HG03521 (cell line): ENCODE data around the gene NUDT11.
"Not testable (repeated sequence)": the region's sequence is repeated elsewhere in the genome, so short reads cannot be mapped to it uniquely, and the experiment has no call there.

Source experiments
- ATAC-seq: cut with Tn5 transposase; IDR thresholded peaks from one replicate; pipeline ENCODE4 v1.9.1; 2021; ENCODE audit warnings: mild to moderate bottlenecking, moderate library complexity; ENCODE audit not compliant: unreplicated experiment

NUDT11 gene

GRCh38 chrX:51496501-51497291, at the start of gene NUDT11:
TSS of gene NUDT11 (minus strand) at chrX:51496592. CDS start at chrX:51496444, 148 bp downstream.
- ATAC-seq, result no peak

DNA sequence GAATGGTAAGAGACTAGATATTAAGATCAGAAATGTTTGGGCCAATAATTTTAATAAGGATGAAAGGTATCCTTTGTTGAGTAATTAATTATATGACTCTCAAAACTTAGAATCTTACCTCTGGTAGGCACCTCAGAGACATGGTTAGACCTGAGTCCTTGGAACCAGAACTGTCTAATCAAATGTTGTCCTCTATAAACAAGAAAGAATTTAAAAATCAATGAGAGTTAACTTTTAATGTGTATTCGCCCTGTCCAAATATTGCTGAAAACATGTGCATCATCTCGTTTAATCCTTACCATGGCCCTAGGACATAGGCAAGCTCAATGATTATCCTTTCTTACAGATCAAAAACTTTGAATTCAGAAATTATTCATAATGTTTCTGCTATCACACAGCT, 24.0 kb upstream of the NUDT11 start:
- no peak for ATAC-seq

DNA sequence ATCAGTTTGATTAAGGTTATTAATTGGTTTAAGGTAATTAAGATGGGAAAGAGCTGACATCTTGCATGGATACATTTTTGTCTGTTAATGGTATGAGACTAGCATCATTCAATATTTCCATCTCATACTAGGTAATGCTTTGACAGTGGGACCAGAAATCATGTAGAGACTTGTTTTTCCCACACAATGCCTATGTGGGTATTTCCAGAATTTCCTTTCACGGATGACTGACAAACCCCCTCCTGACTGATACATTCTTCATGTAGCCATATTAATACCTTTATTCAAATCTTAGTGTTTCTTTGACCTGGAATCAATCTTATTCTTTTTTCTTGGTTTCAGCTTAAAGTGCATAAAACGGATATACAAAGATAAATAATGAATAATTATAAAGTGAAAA, 22.7 kb upstream of the NUDT11 start:
- ATAC-seq, result not testable (repeated sequence)

GRCh38 chrX:51507551-51507950, 11.2 kb upstream of the NUDT11 start:
- ATAC-seq, result no peak

DNA sequence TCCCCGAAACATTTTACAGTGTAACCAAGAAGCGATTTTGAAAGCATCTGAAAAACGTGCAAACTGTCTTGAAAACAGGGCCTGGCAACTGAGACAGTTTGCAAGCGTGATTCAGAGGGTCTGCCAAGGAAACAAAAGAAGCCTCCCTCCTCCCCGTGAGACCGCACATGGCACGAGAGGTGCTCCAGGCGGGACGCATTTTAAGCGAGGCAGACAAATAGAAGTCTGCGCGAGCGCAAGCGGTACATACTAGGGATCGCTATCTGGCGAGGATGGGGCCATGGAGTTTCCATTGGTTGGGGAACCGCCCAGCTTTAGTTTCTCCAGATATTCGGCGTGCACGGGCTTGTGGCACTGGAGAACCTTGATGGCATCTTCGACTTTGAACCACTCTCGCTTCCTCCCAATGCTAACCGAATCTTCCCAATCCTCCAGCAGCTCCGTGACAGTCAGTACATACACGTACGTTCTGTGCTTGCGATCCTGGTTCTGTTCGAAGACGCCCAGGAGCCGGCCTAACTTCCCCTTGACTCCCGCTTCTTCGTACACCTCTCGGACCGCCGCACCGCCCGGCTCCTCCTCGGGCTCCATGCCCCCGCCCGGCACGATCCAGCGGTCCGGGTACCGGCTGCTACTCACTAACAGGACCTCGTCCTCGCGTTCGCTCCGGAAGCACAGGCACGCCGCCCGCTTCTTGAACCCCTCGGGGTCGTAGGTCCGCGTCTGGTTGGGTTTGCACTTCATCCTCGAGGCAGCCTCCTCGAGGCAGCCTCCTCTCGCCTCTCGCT, 497 bp downstream of the NUDT11 start:
- not testable (repeated sequence) for ATAC-seq

DNA sequence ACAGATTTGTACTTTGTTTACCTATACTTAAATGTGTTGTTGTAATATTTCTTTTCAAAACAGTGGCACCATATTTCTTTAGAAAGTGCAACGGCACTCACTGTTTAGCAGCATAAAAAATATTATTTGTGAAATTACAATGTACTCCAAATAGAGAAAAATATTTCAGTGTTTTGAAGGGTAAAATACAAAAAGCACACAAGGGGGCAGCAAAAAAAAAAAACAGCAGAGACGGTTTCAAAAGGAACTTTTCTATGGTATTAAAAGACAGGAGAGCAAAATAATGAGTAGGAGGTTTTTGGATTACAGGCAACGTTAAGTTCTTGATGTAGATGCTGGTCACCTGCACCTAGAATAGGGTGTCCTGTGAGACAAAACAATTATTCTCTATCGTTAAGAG, 2.0 kb downstream of the NUDT11 start:
- ATAC-seq, result no peak

- no peak for ATAC-seq
Measured at GRCh38 chrX:51487960-51488267, 8.5 kb downstream of the NUDT11 start.

GRCh38 chrX:51484616-51485015, 11.8 kb downstream of the NUDT11 start:
- no peak for ATAC-seq

DNA sequence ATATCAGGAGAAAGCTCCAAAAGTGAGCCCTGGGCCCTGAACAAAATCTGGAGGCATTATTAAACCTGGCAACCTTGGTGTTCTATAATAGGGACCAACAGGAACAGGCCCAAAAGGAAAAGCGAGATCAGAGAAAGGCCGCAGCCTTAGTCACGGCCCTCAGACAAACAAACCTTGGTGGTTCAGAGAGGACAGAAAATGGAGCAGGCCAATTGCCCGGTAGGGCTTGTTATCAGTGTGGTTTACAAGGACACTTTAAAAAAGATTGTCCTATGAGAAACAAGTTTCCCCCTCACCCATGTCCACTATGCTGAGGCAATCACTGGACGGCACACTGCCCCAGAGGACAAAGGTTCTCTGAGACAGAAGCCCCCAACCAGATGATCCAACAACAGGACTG, 14.0 kb downstream of the NUDT11 start:
- ATAC-seq, result not testable (repeated sequence)

GRCh38 chrX:51476930-51477329, 19.5 kb downstream of the NUDT11 start:
- ATAC-seq, result no peak

GRCh38 chrX:51463322-51463721, 33.1 kb downstream of the NUDT11 start:
- ATAC-seq, result no peak

GRCh38 chrX:51461053-51462044, 35.0 kb downstream of the NUDT11 start:
- no peak for ATAC-seq

DNA sequence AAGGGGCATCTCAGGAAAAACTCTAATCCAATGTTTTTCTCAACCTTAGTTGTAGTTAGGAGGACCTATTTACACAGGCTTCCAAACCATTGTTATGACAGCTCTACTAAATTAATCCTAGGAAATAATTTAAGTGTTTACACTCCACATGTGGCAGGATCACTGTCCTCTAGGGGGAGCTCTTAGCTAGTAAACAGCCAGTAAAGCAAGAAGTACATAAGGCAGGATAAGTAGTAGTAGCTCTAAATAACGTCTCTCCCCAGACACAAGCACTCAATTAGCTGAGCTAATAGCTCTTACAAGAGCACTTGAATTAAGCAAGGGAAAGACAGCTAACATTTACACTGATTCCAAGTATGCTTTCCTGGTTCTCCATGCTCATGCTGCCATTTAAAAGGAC, 37.3 kb downstream of the NUDT11 start:
- ATAC-seq, result no peak

GRCh38 chrX:51456814-51457213, 39.6 kb downstream of the NUDT11 start:
- ATAC-seq, result no peak

DNA sequence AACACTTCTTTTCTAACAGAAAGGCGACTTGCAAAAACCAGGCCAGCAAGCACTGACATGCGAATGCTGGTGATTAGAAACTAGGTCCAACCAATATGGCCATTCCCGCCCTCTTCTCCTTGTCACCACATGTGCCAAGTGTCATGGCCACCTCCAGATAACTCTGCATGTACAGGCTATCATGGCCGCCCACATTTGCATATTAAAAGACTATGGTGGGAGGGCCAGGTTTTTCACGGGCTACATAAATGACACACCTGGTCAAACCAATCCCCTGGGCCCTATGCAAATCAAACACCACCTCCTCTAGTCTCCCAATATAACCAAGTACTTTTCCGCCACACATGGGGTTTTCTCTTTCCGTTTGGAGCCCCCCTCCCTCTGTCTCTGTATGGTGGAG, 40.1 kb downstream of the NUDT11 start:
- no peak for ATAC-seq

- ATAC-seq, result no peak
Measured at GRCh38 chrX:51440365-51440764, 56.0 kb downstream of the NUDT11 start.
